GM21619 (cell line): ENCODE measurements around the gene EYS.
"Not testable (repeated sequence)": the region's sequence is repeated elsewhere in the genome, so short reads cannot be mapped to it uniquely, and the experiment has no call there.

Experiments
- ATAC-seq: cut with Tn5 transposase; IDR thresholded peaks from one replicate; pipeline ENCODE4 v1.9.1; 2021; ENCODE audit not compliant: unreplicated experiment

The EYS gene

DNA sequence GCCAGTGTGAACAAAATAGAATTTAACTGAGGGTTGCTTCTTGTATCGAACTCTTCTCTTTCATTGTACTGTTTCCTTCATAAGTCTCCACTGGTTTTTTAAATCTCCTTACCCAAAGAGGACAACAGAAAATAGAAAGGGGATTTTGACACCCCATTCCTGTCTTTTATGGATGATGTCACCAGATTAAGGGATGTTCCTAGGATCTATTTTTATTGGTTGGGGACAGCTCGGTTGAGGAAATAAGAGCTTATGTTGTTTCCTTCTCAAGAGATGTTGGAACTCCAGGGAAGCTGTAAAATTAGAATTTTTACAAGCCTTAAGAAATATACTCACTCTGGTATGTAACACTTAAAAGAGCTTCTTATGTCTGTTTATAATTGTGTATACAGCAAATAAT is 1900.0 kb downstream of the EYS start:
- ATAC-seq = no peak

DNA sequence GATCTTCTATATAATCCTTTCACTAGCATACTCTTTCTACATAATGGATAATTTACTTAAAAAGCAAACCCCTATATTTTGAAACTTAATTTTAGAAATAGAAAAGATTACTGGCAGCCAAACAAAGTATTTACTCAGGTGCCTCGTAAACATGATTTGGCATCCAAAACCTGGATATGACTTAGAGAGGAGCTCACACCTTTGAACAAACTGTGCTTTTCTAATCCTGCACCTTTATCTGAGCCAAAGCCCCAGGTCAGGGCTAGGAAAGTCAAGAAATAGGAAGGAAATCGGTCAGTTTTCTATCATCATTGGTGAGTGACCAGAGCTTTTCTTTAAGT is 1900.5 kb downstream of the EYS start:
- no peak for ATAC-seq

DNA sequence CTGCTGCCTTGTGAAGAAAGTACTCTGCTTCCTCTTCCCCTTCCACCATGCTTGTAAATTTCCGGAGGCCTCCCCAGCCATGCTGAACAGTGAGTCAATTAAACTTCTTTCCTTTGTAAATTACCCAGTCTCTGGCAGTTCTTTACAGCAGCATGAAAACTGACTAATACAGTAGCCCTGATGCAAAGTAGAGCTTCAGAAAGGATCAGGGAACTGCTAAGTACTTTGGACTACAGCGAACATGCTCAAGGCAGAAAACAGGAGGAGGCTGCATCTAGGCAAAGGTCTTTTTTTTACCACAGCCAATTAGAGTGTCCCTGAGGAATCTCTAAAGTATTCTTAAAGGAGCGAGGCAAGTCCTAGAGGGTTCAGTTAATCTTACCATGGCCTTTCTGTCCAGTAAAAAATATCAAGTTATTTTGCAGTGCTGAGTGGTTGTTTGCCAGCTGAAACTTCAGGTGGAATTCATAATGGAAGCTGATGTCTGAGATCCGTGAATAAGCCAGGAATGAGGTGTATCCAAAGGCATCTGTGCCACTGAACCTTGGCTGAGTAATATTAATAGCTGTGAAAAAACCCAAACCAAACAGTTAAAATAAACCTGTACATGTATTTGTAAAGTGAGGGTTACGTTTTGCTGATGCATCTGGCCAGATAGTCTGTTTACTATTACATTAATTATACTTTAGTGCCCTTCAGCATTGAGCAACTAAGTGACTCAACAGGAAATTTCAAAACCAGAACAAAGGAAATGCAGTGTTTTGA is 1901.0 kb downstream of the EYS start:
- no peak for ATAC-seq

DNA sequence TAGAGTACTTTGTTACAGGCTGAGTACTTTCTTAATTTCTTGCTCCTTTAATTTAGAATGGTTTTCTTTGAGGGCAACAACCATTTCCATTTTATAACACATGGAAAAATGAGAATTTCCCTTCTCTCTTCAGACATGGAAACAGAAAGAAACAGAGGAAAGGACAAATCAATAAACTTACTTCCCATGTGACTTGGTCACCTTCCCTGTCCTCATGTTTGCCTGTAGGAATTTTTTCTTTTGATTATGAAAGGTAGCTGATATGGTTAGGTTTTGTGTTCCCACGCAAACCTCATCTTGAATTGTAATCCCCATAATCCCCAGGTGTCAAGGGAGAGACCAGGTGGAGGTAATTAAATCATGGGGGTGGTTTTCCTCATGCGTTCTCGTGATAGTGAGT is 1901.7 kb downstream of the EYS start:
- ATAC-seq = no peak

DNA sequence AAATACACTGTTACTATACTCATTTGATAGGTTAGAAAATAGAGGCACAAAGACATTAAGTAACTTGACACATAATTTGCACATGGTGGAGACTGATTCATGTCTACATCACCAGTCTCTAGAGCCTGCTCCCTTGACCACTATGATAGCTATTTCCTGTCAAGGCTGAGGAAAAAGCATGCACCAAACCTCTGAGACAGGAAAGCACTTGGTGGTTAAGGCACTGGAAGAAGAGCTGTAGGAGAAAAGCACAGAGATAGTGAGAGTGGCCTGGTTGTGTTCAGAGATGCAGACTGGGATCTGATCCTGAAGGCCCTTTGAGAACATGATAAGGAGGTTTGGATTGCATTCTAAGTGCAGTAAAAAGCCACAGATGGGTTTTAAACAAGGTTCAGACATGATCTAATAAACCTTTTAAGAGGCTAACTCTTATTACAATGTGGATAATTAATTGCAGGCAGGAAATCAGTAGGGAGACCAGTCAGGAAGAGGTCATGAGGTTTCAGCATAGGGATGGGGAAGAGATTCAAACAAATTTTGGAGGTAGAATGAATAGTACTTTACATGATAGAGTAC is 1902.6 kb downstream of the EYS start:
- no peak for ATAC-seq

DNA sequence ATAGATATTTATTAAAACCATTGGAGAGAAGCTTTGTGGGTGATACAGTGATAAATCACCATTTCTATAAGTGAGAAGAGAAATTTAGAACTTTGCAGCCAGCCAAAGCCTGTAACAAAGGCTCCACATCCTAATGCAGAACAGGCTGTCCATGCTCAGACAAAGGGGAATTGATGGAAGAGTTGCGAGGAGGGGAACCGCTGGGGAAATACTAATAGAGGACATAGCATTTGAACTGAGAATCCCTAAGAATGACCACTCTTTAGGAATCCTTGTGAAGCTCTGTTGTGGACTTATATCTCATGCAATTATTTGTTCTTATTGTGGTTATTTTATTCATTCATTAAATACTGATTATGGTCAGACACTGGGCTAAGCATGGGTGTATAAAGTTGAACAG is 1903.7 kb downstream of the EYS start:
- ATAC-seq = no peak

DNA sequence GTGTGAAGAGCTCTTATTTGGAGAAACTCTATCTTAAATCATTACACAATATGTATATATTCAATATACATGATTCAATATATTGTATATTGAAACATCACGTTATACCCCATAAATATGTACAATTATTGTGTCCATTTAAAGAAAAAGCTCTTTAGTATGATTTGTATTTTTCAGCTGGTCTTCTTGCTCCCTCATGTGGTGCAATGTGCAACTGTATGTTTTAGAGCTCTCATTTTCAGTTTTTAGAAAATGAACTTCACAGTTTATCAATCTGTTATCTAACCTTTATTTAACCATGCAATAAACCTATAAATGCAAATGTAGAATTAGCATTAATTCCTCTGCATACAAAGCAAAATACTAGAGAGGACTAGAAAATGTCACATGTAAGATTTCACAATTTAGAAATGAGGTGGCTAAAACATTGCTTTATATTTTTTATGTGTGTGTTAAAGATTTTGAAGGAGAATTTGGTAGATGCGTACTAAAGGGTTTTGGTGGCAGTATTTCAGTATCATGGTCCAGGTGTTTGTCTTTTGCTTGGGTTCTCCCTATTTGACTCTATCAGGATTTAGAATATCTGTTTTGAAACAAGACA is 1904.3 kb downstream of the EYS start:
- ATAC-seq = no peak

DNA sequence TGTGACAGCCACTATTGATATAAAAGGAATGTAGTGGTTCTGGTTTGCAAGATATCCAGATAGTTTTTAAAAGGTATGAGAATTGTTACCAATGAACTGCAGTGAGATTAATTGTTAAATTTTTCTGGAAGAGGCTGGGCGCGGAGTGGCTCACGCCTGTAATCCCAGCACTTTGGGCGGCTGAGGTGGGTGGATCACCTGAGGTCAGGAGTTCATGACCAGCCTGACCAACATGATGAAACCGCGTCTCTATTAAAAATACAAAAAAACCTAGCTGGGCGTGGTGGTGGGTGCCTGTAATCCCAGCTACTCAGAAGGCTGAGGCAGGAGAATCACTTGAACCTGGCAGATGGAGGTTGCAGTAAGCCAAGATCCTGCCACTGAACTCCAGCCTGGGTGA is 1906.6 kb downstream of the EYS start:
- ATAC-seq = not testable (repeated sequence)

DNA sequence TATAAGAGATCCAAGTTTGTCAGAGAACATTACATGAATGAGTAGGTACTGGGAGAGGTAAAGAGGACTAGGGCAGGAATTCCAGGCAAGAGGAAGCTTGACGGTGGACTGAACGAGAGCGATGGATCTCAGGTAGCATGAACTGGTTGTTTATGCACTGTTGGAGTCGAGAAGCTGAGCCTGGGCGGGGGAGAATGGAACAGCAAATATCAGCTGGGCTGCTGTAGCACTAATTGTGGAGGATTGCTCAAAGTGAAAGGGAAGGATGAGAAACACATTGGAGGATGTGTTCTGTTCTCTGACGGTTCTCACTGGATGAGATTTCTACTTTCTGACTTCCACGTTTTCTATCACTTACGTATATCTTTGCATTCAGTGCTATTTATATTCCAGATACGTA is 1907.2 kb downstream of the EYS start:
- ATAC-seq = no peak

DNA sequence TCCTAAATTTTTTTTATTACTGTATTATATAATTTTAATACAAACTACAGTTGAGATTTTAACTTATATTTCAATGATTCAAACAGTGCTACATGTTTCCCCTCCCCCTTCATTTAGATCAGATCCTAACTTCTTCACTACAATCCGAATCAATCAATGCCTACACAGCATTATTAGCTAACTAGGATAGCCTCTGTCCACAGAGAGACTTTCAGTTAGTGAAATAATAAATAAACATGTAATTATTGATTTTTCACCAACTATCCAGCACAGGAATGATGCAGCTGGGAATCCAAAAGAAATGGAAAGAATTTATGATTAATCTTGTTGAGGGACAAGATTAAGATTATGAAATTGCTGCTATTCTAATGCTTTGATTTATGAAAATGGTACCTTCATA is 1907.7 kb downstream of the EYS start:
- ATAC-seq = no peak

DNA sequence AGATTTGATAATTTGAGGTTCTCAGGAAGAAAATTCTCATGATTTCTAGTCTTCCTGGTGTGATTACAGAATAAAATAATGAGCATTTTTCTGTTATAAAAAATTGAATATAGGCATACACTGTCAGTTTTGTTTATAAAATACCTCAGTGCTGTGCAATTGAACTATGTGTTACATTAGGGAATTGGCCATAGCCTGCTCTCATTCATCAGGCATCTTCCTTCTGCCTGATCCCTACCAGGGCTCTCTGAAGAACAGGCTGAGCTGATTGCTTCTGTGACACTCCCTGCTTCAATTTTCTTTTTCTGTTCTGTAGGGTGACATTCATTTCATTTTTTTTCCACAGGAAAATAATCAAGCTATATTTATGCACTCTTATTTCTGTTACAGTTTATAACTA is 1908.6 kb downstream of the EYS start:
- ATAC-seq = no peak

DNA sequence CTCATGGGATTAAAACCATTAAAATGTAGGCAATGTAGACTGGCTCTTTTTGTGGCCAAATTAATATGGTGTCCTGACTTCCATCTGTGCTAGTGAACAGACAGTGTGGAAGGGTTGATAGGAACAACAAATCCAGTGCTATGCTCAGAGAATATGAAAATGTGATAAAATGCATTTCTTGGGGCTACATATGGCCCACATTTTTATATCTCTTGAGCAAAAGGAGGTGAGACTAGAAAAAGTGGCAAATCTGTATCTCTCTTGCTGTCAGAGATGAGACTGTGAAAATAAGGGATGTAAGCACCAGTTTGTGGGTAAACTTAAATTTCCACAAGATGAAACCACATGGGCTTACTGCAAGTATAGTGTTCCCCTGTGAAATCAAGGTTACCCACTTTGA is 1909.3 kb downstream of the EYS start:
- no peak for ATAC-seq

DNA sequence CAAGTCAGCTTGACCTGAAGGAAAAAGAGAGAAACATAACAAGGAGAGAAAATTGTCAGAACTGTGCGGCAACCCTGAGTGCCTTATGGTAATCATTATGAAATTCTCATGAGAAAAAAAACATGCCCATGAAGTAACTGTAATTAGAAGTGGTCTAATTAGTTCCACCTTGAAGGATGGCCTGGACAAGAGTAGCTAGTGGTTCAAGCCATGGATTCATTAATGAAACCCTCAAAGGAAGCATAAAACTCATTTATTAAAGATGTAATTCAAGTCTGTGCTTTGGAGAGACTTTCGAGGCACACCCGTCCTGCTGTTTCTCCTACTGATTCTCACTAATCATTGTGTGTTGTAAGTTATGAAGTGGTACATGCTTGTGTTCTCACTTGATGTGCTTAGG is 1911.2 kb downstream of the EYS start:
- no peak for ATAC-seq

DNA sequence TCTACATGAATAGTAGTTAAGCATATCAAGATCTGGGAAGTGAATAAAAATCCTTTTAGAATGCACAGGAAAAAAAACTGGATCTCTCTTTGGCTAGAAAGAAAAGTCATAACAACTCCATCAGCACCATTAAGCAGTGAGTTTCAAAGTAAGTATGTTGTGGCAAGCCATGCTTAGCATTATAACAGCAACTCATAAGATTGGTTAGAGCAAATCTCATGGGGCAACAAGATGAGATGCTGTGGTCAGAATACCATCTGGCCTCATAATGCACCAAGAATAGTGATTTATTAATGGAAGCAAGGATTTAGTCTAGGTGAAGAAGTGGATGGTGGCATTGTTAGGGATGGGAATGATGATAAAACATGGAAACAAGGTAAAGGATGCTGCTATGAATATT is 1912.0 kb downstream of the EYS start:
- no peak for ATAC-seq

DNA sequence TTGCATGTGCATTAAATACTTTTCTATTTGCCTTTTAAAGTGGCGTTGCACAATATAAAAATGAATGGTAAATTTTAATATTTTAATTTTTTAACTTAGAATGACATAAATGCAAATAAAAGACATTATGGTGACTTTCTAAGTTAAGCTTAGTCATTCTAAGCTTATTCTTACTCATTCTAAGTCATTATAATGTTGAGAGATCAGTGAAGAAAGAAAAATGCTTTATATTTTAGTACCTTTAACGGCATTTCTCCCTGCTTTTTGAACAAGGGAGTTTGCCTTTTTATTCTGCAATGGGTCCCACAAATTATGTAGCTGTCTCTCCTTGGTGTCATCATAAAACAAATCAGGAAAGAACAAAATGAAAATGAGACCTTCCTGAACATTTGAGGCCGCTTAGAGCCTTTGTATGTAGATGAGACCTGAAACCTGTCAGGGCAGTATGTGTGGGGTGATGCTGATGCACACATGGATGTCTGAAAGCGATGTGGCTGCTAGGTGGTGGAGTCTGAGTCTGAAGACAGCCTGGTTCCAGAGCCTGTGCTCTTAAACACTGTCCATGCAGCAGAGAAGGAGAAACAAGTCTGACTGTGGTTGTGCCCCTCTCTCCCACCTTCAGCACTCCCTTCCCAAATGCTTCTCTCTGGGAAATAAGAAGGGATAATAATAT is 1913.4 kb downstream of the EYS start:
- ATAC-seq = no peak

DNA sequence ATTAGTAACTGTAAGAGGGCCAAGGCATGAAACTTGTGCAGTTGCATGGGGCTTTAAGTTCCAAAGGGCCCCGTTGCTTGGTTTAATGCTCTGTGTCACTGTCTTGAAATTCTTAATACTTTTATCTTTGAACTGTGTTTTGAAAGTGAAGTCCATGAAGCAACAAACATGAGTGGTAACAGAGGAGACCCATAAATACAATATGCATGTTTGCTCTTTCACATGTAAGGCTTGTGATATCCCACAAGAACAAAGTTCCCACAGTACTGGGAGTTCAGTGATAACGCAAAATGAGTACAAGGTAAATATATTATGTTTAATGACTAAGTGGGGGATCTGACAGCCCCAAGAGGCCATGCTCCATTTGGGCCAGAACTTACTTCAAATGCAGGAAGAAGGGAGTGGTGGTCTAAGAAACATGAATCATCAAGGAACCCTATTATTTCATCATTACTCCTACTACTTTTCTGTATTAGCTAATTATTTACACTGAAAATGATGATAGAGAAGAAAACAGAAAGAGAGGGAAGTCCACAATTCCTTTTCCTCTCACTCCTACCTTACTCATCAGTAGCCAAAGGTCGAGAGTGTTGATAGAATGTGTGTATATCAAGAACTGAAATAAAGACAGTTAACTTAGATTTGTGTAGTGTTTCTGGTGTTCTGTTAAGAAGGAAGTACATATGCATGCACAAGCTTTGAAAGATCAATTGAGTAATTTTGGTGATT is 1914.1 kb downstream of the EYS start:
- no peak for ATAC-seq

DNA sequence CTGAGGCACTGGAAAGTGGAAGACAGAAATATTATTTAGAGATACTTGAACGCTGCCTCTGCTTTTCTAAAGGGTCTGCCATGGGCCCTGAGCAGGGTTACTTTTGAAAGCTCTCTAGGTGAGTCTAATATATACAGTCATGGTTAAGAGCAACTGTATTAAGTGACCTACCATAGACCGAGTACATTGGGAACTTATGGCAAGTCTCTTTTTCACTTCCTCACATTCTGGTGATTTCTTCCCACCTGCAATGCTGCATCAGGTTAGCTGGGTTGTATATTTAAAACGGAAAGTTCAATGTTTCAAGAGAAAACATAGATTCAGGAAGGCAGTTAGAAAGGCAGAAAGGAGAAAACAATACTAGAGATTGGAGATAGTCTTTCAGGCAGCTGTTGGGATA is 1916.7 kb downstream of the EYS start:
- peak; percentile 59 for ATAC-seq

DNA sequence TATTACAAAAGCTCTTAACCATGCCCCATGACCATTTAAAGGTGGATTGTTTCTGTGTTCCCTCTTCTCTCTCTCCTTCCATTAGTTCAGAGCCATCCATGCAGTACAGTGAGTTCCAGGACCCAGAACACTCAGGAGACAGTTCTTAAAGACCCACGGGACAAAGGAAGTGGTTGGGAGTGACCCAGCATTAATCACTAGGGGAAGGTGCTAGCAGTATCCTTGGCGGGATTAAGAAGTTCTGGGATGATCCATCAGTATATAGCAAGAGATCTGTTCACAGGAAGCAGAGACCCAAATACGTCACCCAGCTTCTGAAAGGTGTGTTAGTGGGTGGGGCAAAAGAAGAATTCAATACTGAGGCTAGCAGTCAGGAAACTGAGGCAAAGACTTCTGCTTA is 1917.3 kb downstream of the EYS start:
- ATAC-seq = no peak

DNA sequence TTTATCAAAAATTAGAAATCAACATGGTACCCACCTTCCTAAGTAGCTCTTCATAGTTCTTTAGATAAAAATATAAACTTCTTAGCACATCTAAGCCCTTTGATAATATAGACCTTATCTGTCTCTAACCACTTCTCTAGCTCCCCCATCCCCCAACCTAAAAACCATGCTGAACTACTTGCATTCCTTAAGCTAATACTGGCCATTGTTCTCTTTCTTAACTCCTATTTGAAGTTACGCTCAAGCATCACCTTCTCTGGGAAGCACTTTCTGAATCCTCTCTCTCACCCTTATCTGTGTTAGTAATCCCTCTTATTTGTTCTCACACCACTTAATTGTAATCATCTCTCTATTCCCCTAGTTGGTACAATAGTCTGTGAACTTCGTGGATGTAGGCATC is 1918.5 kb downstream of the EYS start:
- no peak for ATAC-seq

DNA sequence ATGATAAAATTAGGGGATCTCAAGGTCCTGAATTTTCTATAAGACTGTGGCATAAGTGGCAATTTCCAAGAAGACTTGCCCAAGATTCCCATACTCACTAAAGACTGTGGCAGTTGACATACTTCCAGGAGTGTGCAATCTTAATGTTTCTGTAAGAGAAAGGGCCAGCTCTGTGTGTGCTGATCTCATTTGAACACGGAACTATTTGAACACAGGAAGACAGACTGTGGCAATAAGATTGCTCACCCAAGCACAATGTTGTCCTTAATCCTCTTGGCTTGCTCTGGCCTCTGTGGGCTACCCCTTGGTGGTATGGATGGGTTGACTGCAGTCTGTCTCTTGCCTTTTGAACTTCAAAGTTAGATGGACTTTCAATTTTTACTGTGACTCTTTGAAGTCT is 1920.0 kb downstream of the EYS start:
- ATAC-seq = no peak

DNA sequence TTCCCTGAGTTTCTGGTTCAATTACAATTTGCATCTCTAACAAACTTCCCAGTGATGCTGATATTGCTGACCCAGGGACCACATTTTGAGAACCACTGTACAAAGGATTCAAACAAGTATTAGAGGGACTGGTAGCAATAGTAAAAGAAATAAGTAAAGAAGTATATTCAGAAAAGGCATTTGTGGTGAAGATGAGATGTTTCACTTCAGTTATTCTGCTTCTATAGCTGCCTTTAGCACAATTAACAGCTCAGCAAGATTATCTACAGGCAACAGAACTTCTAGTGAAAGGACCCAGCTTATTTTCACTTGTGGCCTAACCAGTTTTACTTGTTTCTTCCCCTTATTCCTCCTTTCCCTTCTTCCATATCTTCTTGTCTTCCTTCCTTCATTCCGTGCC is 1922.0 kb downstream of the EYS start:
- ATAC-seq = no peak

DNA sequence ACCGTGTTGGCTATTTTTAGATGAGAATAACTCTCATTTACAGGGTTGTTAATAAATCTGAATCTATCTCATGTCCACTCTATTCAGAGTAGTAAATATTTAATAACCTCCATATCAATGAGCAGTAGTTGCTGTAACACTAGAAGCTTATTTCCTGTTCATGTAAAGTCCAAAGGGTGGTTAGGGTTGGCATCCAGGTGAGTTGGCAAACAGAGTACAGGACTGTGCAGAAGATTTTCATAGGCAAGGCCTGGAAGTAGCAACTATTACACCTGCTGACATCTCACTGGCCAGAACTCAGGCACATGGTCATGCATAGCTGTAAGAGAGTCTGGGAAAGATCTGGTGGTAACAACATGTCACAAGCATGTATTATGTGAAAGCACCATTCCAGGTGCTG is 1923.9 kb downstream of the EYS start:
- ATAC-seq = no peak
